ENCODE measurements around the gene WNT7A.

DNA sequence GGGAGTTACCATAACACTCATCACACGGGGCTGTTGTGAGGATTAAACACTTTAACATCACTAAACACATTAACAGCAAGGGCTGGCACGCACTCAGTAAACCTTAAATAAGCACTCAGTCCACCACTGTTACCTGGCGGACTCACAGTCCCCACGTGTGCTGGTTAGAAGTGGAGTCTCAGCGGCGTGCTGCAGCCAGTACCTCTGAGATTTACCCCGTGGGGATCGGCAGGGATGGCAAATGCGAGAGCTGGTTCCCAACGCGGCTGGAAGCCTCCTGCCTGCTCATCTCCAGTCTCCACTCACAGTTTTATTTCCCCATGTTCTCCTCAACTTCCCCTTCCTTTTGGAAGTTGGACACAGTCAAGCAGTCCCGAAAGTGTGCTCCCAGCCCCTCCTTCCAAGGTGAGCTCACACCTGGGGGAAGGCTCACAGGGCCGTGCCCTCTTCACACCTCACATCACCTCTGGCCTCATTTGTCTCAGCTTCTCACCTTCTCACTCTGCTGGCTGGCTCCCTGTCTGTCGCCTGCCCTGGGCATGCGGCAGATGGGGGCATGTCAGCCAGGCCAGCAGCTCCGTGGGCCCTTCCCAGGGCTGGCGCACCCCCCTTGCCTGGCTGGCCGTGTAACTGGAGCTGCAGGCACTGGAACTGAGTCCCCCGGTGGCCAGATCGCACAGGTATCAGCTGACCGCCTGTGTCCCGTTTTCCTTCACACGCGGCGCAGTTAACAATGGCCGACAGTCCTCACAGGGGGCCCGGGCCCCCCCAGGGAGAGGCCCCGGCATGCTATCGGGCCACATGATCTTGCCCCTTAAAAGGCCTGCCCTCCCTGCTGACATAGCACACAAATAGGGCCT is 87.1 kb downstream of the WNT7A start:
- TF ChIP-seq, protein P1, sequence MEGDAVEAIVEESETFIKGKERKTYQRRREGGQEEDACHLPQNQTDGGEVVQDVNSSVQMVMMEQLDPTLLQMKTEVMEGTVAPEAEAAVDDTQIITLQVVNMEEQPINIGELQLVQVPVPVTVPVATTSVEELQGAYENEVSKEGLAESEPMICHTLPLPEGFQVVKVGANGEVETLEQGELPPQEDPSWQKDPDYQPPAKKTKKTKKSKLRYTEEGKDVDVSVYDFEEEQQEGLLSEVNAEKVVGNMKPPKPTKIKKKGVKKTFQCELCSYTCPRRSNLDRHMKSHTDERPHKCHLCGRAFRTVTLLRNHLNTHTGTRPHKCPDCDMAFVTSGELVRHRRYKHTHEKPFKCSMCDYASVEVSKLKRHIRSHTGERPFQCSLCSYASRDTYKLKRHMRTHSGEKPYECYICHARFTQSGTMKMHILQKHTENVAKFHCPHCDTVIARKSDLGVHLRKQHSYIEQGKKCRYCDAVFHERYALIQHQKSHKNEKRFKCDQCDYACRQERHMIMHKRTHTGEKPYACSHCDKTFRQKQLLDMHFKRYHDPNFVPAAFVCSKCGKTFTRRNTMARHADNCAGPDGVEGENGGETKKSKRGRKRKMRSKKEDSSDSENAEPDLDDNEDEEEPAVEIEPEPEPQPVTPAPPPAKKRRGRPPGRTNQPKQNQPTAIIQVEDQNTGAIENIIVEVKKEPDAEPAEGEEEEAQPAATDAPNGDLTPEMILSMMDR (conservative IDR thresholded peaks at IDR 0.05; ENCODE audit: low read length), result no peak
- no peak for TF ChIP-seq EZH2phosphoT487 (IDR thresholded peaks at IDR 0.05; ENCODE audit: borderline replicate concordance)
